ENCODE results near the gene CPEB2. TPM values are rescaled to one million over a fixed set of nuclear protein-coding genes. Genes with fewer than 3 reads are reported as not detected.
A peak's percentile ranks its signal among the peaks of the same experiment; 100 is the strongest.

Gene CPEB2
- total and polyA plus RNA-seq, 9 of the 15 experiments (the other 6 are each of a cell fraction or from before 2014, with no cell fraction given): 0.39 to 3.0 (median 1.4) TPM

DNA sequence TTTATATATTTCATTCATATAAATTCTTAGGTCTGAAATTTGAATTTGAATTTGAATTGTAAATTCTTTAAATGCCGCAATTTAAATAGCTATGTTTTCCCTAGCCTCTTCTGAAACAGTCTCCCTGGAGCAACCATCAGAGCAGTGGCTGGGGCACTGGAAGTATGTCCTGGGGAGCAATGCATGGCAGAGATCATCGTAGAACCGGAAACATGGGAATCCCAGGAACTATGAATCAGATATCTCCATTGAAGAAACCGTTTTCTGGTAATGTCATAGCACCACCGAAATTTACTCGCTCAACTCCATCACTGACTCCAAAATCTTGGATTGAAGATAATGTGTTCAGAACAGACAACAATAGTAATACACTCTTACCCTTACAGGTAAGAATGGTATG lies 4.9 kb downstream of the CPEB2 start:
- ATAC-seq (no peak), FAIRE-seq (no peak), DNase-seq (ENCODE audit: extremely low read depth in 1 of 4, low spot score in 3 of 4) (peak in 1 of 4 experiments; percentile 21)
- ChIA-PET CTCF (ENCODE audit: low intra/inter-chr PET ratio) (interaction anchor here (0.6 kb wide), 1 partner anchor 176 kb away, joined by 3 read pairs; no protein-coding TSS in a partner anchor), POLR2A (no interaction called here)
- no TSS peak for BruUV-seq (replicated peaks)
- no peak overlapping the region for H3K27ac ChIP-seq (ENCODE audit: extremely low read depth, low read depth, low read length)
- H3K9ac ChIP-seq (ENCODE audit: insufficient read depth in 1 of 2, low read depth in 2 of 2, low read length in 2 of 2): no peak overlapping the region; a peak in 1 of 4 replicates
- peaks cover 15% of the 10 kb centered on the region; the same call in 2 of the 3 replicates for H3K36me3 ChIP-seq (ENCODE audit: control insufficient read depth, insufficient read depth, low read length)
- no peaks in the 10 kb centered on the region for H3K27me3 ChIP-seq (ENCODE audit: control insufficient read depth in 2 of 2, insufficient read depth in 2 of 2, low read length in 2 of 2)
- peaks cover 37% of the 10 kb centered on the region for H3K79me2 ChIP-seq (ENCODE audit: control insufficient read depth, insufficient read depth, low read length)
- intact Hi-C loops (cut with micrococcal nuclease): loop anchor here (10.0 kb wide), 3 partner anchors 648 to 1382 kb away; partner anchors contain the start of genes BOD1L1, FBXL5 and TAPT1
- WGBS (ENCODE audit: insufficient coverage, low coverage, missing lambda C conversion rate): 38% methylated on average over 6 of the region's 6 CpGs
- H3K9me1 ChIP-seq (ENCODE audit: control insufficient read depth, insufficient read depth, low read length): no peaks in the 10 kb centered on the region
- no peak overlapping the region; the same call in 1 of the 2 replicates for H3K4me2 ChIP-seq (ENCODE audit: insufficient read depth, low read length)
- in situ Hi-C loops (cut with MboI): loop anchor here (25.0 kb wide), 1 partner anchor 655 kb away; the partner anchor contains the start of gene FBXL5
- H4K20me1 ChIP-seq (replicated peaks; ENCODE audit: control insufficient read depth, insufficient read depth, low read length): 0 out of 2 replicates have a peak, but pooled peaks cover 3% of the 10 kb centered on the region
- no peaks in the 10 kb centered on the region for H3K9me3 ChIP-seq (replicated peaks; ENCODE audit: control insufficient read depth, insufficient read depth, low read depth, low read length)
- H2AFZ ChIP-seq (ENCODE audit: low read depth, low read length): peak overlapping the region; percentile 25; the same call in 1 of the 2 replicates
- TF ChIP-seq ARID1B (IDR thresholded peaks at IDR 0.05): no peak
- H3K4me3 ChIP-seq: no peak overlapping the region
- peaks cover 23 to 25% of the 10 kb centered on the region in 2 experiments; a peak in 4 of 5 replicates for H3K4me1 ChIP-seq (replicated peaks in 1 of 2; ENCODE audit: control insufficient read depth in 2 of 2, insufficient read depth in 2 of 2, low read length in 2 of 2)

DNA sequence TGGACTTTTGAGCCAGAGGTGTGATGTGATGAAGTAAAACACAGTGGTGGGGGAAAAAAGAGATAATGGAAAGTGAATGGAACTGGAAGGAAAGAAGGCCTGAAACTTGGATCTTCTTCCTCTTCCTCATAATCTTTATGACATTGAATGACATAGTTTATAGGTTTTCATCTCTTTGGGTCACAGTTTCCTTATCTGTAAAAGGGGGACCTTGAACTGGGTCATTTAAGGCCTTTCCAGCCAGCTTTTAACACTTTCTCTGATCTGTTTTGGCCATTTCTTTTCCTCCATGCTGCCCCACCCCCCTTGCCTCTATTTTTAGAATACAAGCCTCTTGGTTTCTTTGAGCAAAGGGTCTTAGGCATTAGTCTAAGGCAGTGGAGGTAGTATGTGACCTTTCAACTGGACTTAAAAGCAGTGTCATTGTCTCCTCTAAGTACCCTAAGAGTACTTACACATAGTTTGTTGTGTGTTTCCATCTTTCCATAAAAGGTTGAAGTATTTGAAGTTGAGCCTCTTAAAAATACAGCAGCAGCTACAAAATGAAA lies 7.8 kb downstream of the CPEB2 start:
- in situ Hi-C loops (cut with MboI) (loop anchor here (25.0 kb wide), 1 partner anchor 652 kb away; the partner anchor contains the start of gene FBXL5), intact Hi-C loops (cut with micrococcal nuclease) (no loop called here)
- ATAC-seq (peak; percentile 43), DNase-seq (ENCODE audit: extremely low read depth in 1 of 4, low spot score in 3 of 4) (peak in 2 of 4 experiments; percentile 21 to 28), FAIRE-seq (no peak)
- Histone ChIP-seq H3K9me3 (replicated peaks; ENCODE audit: control insufficient read depth, insufficient read depth, low read depth, low read length) (no peaks in the 10 kb centered on the region), H3K4me3 (no peak overlapping the region), H3K79me2 (ENCODE audit: control insufficient read depth, insufficient read depth, low read length) (peaks cover 26% of the 10 kb centered on the region), H2AFZ (ENCODE audit: low read depth, low read length) (no peak overlapping the region), H3K36me3 (ENCODE audit: control insufficient read depth, insufficient read depth, low read length) (peaks cover 16% of the 10 kb centered on the region; the same call in 2 of the 3 replicates), H3K9me1 (ENCODE audit: control insufficient read depth, insufficient read depth, low read length) (no peaks in the 10 kb centered on the region), H3K27ac (ENCODE audit: extremely low read depth, low read depth, low read length) (no peak overlapping the region), H3K4me2 (ENCODE audit: insufficient read depth, low read length) (no peak overlapping the region), H3K9ac (ENCODE audit: insufficient read depth in 1 of 2, low read depth in 2 of 2, low read length in 2 of 2) (no peak overlapping the region), H4K20me1 (replicated peaks; ENCODE audit: control insufficient read depth, insufficient read depth, low read length) (0 out of 2 replicates have a peak, but pooled peaks cover 3% of the 10 kb centered on the region), H3K4me1 (replicated peaks in 1 of 2; ENCODE audit: control insufficient read depth in 2 of 2, insufficient read depth in 2 of 2, low read length in 2 of 2) (peaks cover 0 to 23% of the 10 kb centered on the region in 2 experiments; a peak in 3 of 5 replicates), H3K27me3 (ENCODE audit: control insufficient read depth in 2 of 2, insufficient read depth in 2 of 2, low read length in 2 of 2) (no peaks in the 10 kb centered on the region)
- TF ChIP-seq RFX5 (IDR thresholded peaks at IDR 0.05; ENCODE audit: low read depth, low read length) (no peak), ARNT (IDR thresholded peaks at IDR 0.05) (no peak), MEF2A (IDR thresholded peaks at IDR 0.05; ENCODE audit: control insufficient read depth, low read depth, low read length) (peak; percentile 87), RBM25 (IDR thresholded peaks at IDR 0.05; ENCODE audit: low read depth, low read length, severe bottlenecking) (peak; percentile 15)
- TF ChIP-seq, protein P1, sequence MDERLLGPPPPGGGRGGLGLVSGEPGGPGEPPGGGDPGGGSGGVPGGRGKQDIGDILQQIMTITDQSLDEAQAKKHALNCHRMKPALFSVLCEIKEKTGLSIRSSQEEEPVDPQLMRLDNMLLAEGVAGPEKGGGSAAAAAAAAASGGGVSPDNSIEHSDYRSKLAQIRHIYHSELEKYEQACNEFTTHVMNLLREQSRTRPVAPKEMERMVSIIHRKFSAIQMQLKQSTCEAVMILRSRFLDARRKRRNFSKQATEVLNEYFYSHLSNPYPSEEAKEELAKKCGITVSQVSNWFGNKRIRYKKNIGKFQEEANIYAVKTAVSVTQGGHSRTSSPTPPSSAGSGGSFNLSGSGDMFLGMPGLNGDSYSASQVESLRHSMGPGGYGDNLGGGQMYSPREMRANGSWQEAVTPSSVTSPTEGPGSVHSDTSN (CRISPR knock-in tag; IDR thresholded peaks at IDR 0.05; ENCODE audit: low read depth): no peak
- TF ChIP-seq, protein P1 (tag; conservative IDR thresholded peaks at IDR 0.05; ENCODE audit: low read depth): 0 out of 2 replicates have a peak, but pooled peaks have one; percentile 10
- POLR2A ChIA-PET: interaction anchor here (0.6 to 1.6 kb wide), 2 partner anchors 8 to 9 kb away, joined by 3 to 6 read pairs; no protein-coding TSS in a partner anchor
- CTCF ChIA-PET (ENCODE audit: low intra/inter-chr PET ratio): no interaction called here
- BruUV-seq (replicated peaks): no TSS peak
